NCI-H1105 (cell line): ENCODE results near the gene KCNQ1.

Experiments used
- DNase-seq: peaks from one replicate; lab custom pipeline; 2025; lab: John Stamatoyannopoulos, UW

Gene KCNQ1

DNA sequence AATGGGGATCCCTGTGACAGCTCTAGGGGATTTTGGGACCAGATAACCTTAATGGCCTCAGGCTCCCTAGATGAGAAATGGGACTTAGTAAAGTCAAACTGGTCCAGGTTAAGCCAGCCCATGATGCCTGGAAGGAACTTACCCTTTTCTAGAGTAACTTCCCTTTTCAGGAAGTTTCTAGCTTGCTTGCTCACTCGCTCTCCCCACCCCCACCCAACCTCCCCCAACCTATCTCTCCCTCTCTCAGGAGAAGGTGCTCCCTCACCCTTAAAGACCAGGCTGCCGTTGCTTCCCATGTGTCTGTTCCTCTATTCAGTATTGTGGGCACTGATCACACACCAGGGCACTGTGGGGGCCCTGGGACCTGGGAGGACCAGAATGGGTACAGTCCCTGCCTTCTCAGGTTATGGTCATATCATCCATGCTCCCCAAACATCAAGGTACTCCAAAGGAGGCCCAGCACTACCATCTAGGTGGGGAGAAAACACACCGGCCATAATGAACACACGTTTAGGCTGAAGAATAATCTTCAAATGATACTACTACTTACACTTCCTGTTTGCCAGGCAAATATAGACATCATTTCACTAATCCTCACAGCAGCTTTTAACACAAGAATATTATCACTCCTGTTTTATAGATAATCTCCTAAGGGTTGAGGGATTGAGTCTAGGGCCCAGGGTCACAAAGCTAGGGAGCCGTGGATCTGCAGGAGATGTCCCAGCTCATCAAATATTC is 236.8 kb downstream of the KCNQ1 start:
- no peak for DNase-seq

DNA sequence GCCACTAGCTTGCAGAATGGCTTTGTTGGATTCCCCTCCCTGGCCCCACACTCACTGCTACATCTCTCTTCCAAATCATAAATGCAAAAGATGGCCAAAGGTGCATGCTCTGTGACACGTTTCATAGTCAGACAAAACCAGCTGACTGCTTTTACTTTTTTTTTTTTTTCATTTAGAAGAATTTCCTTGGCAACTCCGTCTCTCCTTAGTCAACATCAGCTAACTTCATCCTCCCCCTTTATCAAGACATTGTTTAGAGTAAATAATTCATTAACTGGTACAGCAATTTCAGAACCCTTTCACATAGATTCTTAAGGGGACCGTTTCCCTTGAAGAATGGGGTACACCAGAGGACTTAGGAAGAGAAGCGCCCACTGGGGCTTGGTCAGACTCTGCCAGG is 239.0 kb downstream of the KCNQ1 start:
- no peak for DNase-seq

DNA sequence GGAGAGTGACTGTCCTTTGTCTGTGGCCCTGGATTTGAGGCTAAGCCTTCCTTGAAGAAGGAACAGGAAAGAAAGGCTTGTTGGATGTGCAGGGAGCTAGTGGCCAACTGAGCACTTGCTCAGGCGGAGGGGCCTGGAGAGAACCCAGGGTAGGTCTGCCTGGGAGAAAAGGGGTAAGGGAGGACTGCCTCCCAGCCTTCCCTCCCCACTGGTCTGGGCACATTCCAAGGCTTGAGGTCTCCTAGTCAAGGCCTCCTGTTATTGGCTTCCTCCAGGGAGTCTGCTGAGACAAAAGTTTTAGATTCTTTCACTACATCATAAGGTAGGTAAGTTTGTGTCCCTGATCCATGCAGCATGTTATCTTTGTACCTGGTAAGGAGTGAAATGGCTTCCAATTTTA is 239.8 kb downstream of the KCNQ1 start:
- DNase-seq = no peak

DNA sequence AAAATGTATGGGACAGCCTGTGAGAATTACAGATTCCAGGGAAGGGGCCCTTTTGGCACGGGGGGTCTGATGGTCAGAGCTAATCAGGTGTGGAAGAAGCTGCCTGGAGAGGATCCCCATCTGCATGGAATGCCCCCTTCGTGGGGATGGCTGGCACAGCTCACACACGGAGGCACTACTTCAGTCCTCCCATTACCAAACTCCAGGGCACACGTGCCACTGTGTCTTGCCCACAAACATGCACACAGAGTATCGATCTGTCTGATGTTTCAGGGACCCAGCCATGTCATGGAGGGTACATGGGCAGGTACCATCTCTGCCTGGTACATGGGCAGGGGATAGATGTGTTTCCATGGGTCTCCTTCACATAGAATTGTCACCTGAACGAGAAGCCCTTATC is 240.2 kb downstream of the KCNQ1 start:
- no peak for DNase-seq

DNA sequence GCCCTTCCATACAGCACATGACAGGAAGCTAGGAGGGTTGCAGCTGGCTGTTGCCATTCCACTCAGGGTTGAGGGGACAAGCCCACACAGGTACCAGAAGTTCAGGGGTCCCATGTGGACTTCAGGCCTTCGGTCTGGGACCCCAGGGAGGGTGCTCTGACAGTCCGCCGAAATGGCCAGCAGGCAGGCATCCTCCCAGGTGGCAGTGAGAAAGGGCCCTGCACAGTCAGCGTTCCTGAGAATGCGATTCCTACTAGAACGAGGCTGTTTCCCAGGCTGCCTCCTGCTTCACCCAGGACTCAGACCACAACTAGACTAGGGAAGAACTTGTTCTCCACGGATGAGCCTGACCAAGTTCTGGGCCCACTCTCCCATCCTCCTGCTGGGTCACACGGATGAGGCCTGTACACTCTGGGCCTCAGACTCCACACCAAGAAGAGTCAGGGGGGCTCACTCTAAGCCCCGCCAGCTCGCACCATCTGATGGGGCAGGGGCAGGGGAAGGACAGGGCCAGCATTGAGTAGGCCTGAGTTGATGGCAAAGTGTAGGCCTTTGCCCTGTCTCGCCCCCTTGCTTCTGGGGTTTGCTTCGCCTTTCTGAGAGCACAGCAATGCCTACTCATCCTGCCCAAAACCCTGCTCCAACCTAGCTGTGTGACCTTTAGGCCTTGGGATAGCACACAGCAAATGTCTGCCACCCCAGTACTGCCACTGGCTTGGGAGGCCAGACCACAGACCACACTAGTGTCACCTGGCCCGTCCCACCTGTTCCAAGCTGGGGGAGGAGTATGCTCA is 241.0 kb downstream of the KCNQ1 start:
- DNase-seq = no peak

DNA sequence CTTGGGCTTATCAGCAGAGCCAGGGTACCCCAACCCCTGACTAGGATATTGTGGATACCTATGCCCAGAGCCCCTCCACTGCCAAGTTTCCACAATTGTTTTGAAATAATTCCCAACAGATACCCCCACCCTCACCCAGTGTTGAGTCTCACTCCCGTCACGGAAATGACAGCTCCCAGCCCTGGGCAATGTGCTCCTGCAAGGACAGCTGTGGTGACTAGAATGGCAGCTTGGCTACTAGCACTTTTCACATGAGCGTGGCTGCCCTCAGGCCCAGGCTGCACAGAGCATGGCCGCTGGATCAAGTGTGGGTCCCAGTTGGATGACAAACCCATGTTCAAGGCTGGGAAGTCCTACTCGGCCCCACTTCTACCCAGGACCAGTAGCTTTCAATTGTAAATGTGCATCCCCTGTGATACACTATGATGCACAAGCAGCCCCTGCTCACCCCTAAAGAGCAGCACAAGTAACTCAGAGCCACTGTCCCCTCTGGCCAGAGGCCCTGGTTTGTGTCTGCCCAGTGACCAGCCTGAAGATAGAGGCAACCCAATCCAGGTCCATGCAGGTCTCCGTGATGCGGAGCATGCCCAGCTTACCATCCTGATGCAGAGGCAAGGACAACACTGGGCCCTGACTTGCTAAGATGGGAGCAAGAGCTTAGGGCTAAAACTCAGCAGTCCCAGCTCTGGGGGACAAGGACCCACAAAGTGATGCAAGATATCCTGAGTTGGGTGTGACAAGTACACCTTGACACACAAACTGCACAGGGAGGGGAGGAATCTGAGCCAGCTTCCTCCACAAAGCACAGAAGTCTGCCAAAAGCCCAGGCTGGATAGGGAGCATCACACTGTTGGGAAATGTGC is 241.8 kb downstream of the KCNQ1 start:
- DNase-seq = no peak

DNA sequence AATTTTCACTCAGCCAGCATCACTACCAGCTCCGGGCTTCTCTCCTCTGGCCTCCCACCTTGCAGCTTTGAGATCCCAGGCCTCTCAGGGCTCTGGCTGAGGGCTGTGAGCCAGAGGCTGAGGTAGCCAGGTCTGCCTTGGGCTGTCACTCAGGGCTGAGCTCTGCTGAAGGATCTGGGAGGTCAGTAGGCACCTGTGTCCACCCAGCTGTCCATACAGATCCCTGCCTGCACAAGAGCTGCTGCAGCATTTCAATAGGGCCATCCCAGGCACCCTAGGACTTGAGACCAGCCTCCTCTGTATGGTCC is 242.4 kb downstream of the KCNQ1 start:
- DNase-seq = no peak

DNA sequence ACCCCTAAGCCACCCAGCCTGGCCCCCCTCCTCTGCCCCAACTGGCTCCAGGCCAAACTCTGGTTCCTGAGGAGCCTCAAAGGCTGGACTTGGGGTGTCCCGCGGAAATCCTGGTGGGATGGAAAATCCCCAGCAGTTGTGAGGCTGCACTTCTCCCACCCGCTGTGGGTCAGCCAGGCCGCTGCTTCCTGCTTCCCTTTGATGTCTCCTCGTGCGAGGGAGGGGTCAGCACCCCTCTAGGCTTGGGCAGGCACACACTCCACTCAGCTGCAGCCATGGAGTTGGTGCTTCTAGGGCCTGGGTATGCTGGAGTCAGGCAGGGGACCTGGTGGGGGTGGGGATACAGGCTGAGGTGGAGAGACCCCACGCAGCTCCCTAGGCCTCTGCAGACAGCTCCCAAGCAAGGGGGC is 243.0 kb downstream of the KCNQ1 start:
- DNase-seq = no peak

DNA sequence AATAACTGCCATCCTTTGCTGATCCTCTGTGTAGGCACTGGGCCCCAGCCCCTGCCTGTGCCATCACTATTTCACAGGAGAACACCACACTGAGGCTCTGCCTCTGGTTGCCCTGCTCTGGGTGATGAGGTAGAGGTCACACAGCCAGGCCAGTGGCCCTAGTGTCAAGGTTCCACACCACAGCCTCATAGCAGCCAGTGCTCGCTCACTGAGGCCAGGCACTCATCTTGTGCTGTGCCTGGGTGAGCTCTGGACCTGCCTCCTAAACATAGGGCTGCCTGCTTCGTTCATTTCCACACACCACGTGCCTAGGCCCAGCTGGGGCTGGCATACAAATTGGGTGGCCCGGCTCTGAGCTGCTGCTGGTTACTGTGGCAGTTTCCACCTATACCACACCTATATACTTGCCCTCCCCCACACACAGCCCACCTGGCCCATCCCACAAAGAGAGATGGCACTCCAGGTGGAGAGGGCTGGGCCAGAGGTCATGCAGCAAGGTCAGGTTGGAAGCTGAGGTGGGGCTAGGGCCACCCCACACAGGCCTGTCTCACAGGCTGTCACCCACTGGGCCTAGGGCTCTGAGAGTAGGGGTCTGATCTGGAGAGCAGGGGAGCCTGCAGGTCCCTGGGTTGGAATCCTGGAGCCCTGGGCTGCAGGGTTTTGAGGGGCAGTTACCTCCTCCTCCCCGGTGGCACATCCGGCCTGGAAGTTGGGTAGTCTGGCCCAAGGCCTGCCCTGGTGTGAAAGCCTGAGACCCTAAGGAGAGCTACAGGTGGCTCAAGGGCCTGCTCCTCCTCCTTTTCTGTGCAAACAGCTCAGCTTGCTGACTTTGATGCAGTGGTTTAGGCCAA is 243.8 kb downstream of the KCNQ1 start:
- no peak for DNase-seq

DNA sequence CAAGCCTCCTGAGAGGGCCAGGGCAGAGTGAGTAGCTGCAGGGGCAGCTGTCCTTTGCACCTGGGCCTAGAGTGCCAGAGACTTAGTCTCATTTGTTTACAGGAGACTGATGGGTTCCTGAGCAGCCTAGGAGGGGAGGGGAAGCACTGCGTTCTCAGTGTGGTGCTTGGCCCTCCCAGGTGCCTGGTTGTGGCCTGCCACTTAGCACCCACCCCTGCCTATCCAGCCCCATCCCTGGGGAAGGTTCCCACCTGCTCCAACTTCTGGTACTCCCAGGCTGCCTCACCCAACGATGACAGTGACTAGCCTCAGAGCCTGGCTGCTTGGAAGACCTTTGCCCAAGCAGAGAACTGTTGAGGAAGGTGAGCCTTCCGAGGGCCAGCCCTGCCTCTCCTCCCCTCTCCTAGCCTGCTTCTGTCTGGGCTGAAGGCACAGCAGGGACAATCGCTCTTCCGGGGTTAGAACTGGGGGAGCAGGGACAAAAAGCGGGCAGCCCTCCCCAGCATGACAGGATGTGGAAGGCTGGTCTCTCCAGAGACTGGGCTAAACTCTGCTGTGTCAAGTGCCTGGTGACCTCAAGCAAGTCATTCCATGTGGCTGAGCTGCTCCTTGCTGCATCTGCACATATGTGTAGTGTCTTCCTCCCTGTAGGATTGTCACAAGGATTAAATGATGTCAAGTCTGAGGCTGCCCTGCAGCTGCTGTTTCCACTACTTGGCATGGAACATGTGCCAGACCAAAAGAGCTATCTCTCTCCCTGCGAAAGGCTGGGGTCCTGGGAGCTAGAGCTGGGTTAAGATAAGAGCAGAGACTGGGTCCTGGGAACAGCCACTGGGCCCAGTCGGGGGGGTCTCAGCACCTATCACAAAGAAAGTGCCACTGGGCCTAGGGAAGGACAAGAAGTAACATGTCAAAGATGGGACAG is 245.1 kb downstream of the KCNQ1 start:
- no peak for DNase-seq

DNA sequence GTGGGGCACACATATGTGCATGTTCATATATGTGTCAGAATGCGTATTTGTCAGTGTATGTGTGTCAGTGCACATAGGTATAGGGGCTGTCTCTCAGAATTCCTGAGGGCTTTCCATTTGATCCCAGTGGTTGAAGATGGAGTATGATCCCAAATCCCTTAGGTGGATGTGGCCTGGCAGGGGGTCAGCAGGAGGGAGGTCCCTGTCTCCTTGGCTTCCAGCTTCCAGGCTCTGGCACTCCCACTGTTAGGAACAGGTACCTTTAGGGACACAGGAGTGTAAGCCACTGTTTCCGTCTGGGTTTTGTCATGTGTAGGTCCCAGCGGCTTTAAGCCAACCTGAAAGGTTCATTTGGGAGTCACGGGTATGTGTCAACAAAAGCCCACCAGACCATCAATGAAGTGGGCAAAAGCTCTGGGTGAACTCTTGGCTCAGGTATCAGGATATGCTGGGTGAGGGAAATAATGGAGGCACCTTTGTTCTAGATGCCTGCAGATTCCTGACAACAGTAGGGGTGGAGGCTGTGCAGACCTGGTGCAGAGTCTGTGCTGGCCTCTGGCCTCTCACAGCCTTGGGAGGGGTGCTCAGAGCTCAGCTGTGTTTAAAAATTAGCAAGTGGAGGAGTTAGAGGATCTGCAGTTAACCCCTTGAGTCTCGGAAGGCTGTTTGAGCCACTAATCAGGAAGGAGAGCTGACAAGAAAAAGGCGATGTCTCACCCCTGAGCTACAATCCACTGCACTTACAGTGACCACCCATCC is 246.0 kb downstream of the KCNQ1 start:
- DNase-seq = no peak

DNA sequence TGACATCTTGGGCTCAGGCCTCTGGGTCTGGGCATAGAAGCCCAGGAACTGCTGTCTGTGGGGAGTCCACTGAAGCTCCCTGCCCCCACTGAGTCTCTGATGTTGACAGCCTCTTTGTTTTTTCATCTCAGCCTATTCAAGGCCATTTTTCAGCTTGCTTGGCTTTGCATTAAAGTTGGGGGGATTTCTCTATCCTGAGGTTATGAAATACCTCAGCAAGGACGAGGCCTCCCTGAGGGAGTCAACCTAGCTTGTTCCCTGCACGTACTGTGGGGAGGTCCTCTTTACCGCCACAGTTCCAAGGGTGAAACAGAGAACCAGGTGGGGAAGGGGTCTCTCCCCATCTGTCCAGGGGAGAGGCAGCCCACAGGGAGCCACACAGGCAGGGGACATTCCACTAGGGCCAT is 246.6 kb downstream of the KCNQ1 start:
- DNase-seq = no peak

DNA sequence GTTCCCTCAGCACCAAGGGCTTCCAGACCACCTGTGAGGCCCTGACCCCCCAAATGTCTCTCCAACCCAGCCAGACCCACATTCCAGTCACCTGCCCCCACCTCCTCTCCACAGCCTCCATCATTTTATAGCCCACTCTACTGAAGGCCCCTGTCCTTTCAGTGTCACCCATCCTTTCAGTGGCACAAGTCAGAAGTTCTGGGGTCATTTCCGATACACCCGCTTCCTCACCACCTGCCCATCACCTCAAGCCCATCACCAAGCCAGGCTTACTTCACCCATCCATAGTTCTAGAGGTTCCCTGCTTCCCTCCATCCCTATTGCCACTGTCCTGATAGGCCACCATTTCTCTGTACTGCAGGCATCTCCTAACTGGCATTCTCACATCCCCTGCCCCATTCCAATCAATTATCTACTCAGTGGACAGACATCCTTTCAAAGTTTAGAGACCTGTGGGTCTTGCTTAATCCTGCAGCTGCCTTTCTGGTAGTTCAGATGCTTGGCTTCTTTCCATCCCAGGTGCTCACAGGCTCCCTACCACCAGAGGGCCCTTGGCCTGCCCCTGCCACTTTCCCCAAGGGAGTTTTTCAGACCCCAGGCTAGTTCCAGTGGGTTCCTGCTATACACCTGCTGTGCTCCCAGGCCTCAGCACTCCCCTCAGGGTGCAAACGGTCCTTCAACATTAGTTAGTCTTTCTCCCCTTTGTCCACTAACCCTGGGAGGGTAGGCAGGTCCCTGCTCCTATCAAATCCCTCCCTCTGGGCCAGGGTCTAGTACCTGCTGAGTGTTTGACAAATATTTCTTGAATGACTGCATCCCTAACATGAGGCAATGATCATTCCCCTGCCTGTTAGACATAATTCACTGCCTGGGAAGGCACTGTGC is 247.4 kb downstream of the KCNQ1 start:
- DNase-seq = peak; percentile 72

DNA sequence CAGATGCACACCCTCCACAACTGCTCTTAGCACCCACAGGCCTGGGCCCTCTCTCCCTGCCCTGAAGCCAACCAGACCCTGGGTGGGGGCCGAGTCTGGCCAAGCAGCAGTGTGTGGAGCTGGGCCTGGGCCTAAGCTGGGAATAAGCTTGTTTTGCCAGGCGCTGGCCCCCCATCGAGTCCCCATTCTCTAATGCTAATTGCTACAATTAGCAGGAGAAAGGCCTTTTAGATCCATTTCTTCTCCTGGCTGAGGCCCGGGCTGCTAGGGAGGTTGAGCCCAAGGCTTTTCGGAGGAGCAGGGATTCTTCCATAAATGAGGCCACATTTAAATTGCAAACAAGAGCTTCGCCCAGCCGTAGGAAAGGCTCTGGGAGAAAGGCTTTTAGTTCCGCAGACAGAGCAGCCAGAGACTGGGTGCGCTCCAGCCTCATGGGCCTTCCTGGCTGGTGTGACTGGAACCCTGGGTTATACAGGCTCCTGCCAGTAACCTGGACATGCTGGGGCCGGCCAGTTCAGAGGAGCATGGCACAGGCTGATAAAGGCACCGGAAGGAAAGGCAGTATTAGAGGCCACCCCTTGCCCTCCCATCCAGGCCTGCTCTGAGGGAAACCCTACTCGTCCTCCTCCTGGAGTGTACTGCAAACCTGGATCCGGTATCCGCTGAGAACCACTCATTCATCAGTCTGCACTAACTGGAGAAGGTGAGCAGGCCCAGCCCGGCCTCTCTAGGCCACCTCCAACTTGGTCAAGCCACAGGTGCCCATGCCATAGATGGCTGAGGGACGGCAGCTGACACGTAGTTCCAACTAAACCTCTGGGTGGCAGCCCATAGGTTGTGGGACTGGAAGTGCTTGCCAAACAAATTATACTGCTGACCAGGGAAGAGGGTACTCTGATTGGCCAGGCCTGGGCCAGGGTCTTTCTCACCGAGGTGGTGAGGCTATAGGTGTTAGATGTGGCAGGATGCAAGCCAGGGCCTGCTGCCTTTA is 248.8 kb downstream of the KCNQ1 start:
- no peak for DNase-seq

DNA sequence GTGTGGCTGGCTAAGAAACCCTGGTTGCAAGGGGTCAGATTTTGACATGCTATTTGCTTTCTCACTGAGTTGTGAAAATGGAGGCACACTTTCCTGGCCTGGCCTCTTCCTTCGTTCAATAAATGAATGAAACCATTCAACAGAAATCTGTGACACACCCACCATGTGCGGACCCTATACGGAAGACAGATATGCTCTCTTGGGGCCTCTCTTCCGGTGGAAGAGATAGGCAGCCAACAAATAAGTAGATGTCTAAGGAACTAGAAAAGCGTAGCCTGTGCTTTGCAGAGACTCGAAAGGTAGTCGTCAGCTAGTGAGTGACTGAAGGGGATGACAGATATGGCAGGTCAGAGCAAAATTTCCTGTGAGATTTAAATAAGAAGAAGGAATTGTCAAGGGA is 249.7 kb downstream of the KCNQ1 start:
- no peak for DNase-seq

DNA sequence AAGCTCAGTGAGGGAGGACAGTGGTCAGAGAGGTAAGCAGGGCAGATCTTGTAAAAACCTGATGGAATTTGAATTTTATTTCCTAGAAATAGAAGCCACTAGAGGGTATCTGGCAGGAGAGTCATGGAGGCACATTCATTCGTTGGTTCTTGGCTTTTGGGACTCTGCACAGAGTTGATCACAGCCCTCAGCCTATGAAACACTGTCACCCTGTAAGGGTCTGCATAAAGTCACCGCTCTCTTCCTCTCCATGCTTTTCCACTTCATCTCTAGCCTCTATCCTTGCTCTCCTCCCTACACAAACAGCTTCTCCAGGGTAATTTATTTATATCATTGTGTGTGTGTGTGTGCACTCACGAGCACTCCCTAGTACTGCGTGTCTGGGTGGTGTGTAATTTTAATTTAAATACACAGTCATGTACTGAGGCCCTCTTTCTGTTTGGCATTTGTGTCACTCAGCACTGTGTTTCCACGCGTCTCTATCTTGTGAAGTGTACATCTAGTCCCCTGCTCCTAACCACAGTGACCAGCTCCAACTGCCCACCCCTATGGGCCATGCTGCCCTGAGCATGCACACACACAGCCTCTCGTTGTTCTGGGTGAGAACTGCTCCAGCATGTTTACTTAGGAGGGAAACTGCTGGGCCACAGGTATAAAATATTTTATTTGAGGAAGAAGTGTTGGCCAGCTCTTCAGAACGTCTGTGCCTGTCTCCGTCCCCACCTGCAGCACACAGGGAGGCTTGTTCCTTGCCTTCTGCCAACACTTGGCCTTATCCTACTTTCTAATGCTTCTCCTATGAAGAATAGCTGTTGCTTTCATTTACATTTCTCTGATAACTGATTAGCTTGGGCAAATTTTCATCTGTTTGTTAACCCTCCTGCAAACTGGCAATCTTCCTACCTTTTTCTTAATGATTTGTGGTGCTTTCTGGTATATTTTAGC is 250.5 kb downstream of the KCNQ1 start:
- no peak for DNase-seq

DNA sequence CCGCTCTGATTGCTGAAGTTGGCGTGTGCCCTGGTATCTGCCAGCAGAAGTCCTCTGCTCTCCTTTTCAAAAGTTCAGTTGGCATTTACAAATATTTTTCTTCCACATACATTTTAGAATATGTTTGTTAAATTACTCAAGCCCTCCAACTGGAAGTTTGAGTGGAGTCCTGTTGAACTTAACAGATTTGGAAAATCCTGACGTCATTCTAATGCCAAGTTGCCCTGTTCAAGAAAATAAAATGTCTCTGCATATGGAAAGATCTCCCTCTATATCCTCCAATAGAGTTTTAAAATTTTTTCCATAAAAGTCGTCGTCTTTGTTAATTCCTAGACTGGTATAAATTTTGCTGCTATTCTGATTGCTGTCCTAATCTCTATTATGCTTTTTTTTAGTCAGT is 251.6 kb downstream of the KCNQ1 start:
- no peak for DNase-seq
